ENCODE data around the gene MAP3K14.

Gene MAP3K14

DNA sequence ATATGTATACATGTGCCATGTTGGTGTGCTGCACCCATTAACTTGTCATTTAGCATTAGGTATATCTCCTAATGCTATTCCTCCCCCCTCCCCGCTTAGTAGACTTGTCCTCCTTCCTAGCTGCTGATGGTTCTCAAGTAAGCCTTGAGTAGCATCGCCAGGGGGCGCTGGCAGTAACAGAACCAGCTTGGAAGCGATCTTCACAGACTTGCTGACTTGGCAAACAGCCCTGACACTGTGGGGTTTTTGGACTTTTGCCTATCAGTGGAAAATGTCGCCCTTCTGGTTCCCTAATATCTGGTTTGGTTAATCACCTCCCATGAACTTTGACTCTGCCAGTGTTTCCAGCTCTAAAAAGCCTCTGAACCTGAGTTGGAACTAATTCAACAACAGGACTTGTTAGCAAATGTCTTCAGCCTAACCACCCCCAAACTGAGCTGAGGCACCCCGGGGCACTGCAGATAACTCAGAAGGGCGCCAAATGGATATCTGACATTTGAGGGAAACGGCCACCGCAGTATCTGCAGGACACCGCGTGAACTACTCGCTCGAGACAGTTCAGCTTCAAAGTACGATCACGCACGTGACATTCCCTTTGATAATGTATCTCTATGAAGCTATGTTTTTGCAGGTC is 39.5 kb downstream of the MAP3K14 start:
- DNase-seq = peak; percentile 61

DNA sequence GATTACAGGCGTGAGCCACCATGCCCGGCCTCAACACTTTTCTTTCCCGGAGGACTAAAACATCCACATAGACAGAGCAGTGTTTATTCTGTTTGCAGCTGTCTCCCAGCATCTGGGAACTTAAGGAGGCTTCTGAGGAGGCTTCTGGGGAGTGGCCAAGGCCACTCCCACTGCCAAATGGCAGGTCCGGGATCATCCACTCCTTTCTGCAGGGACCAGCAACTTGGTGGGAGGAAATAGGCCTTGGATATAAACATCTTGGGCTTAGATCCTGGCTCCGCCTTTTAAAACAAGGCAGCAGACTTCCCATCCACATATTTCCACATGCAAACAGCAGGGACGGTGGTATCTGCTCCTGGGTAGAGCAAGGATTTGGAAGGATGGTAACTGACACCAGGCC is 40.8 kb downstream of the MAP3K14 start:
- DNase-seq = peak; percentile 14

DNA sequence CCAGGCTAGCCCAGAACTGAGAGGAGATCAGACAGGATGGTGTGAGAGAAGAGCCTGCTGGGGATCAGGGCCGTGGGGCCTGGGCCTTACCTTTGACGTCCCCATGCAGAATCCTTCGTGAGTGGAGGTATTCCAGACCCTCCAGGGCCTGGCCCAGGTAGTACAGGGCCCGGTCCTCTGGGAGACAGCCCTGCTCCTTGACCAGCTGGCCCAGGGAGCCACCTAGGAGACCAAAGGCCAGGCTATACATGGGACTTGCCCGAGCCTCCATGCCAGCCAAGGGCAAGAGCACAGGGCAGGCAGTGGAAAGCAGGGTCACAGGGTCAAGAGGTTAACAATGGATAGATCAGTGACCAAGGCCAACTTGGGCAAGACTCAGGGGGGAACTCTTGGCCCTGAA is 42.8 kb downstream of the MAP3K14 start:
- DNase-seq = no peak

DNA sequence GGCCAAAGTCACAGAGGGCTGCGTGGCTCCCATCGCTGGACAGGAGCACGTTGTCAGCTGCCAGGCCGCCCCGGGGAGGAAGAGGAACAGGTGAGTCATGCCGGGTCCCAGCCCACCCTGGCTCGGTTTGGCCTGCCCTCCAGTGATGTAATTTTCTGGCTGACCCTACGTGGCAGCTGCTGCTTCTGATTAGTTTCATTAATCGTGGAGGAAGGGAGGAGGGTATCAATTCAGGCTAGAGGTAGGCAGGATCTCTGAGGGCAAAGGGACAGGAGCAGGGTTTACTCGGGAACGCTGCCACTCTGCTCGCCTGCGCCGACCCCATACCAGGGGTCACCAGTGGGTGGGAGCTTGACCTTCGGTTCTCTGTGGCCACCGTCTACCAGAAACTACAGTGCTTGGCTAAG is 43.3 kb downstream of the MAP3K14 start:
- no peak for DNase-seq

DNA sequence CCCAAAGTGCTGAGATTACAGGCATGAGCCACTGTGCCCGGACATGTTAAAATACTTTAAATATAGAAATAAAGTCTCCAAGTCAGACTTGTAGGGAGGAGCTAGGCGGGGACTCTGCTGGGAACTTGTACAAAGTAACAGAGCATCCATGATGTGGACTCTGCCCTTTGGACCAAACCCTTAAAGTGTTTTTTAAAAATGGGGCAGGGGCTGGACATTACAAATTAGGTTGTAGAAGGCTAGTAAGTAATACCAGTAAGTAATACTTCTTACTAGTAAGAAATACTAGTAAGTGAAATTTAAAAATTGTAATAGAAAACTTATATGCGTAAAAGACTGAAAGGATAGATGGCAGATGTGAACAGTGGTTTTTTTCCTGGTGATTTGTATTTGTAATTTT is 45.2 kb downstream of the MAP3K14 start:
- no peak for DNase-seq

DNA sequence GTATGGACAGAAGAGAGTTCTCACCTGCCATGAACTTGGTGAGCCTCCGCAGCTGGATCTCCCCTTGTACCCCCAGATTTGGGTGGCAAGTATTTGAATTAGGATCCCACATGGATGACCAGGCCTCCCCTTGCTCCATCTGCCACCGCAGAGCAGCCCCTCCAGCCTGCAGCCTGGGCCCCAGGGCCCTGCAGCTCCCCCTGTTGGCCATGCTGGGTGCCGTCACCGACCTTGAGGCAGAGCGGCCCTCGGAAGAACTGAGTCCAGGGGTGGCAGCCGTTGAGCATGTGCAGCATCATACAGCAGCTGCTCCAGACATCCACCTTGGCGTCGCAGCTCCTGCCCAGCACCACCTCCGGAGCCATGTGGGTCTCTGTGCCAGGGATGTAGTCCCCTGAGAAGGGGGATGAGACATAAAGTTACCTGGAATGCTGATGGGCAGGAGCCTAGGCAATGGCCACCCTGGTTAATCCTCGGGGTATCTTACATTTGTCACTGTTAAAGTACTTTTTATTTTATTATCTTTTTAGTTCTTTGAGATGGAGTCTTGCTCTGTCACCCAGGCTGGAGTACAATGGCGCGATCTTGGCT is 45.9 kb downstream of the MAP3K14 start:
- no peak for DNase-seq

DNA sequence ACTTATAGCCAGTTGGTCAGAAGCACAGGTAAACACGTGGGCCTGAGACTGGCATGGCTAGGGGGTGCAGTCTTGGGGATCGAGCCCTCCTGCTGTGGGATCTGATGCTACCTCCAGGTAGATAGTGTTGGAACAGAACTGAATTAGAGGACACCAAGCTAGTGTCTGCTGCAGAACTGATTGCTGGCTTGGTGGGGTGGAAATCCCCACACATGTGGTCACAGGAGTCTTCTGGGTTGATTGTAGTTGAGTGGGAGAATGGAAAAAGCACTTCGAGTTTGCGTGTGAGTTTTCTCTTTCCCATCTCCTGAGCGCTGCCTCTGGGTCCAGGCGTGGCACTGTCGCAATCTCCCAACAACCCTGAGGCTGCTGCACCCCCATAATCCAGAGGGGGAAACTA is 46.9 kb downstream of the MAP3K14 start:
- DNase-seq = no peak

DNA sequence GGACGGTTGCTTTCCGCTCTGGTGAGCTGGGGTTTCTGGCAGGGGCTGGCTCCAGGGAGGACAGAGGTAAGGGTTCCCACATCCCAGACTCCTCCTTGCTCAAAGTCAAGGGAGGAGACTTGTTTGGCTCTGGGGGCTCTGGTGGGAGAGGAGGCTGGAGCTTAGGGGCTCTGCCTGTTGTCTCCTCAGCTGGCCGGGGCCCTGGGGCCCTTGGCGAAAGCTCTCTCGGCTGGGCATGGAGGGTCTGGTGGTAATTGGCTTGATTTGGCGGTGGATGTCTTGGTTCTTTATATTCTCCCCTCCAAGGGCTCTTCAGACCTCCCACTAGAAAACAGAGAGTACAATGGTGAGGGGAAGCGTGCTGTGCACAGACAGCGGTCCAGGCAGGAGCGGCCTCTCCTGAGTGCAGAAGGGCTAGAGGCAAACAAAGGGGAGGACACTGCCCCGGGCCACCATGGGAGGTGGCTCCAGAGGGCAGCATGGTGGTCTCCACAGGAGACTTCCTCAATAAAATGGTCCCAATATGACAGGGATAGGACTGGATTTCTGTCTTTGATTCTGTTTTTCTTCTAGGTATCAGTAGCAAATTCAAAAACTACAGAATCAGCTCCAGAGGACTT is 49.3 kb downstream of the MAP3K14 start:
- no peak for DNase-seq

DNA sequence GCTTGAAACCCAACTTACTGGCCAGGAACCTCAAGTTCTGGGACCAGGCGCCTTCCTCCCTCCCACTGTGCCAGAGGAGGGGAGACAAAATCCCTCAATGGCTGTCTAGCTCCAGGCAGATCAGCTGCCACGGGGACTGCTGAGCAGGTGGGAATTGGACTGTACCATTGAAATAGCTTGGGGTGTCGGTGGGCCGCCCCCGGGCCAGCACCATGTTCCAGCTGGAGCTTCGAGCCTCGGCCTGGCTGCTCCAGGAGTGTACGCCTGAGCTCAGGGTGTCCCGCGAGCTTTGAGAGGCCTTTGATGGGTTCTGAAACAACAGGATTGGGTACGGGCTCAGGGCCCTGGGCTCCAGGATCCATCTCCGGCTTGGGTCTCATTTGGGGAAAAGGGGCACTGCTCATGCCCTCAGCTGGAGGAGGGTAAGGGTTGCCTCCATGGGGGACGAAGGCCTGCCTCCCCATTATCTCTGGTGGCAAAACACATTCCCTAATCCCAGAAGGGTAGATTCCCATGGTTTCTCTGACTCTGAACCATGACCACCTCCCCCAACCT is 50.4 kb downstream of the MAP3K14 start:
- no peak for DNase-seq

DNA sequence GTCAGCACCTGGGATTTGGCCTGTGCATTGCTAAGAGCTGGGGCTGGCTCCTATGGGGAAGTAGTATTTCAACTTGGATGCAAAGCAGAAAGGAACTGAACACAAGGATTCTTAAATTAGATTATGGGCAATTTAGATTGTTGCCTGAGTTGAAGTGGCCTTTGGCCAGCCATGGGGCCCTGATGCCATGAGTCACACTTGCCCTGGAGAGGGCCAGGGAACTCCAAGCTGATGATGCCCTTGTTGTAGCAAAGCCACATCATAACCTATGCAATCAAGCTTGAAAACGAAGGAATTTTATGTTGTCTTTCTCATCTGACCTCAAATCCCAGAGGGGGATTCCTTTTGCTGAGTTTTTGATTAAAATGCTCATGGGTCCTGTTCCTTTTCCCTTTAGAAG is 51.0 kb downstream of the MAP3K14 start:
- DNase-seq = no peak

DNA sequence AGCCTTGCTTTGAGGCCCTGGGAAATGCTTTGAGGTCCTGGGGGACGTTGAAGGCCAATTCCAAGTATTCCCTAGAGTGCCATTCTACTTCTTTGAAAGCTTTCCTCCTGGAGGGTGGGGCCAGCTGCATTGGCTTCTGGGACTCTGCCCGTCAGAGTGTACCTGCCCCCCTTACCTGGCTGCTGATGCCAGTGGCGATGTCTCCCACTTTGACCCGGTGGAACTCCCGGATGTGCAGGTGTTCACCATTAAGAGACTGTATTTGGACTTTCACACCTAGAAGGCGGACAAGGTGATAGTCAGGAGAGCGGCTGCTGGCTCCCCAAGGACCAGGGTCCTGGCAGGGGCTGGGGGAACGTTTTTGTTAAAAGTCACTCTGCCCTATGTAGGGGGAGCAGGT is 51.8 kb downstream of the MAP3K14 start:
- no peak for DNase-seq

DNA sequence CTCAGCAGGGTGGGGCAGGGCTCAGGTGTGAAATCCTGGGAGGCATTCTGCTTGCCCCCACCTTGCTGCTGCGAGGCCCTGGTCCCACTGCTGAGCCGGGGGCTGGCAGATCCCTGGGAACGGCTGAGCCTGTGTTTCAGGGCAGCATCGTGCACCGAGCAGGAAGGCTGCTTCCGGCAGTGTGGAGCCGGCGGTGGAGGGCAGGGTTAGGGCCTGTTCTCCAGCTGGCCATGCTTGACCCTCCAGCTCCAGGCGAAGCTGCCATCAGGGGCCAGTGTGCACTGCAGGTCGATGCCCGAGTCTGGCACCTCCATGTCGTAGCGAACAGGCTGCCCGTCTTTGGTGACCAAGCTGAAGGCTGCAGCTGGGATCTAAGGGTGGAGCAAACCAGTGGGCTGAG is 52.4 kb downstream of the MAP3K14 start:
- DNase-seq = no peak

DNA sequence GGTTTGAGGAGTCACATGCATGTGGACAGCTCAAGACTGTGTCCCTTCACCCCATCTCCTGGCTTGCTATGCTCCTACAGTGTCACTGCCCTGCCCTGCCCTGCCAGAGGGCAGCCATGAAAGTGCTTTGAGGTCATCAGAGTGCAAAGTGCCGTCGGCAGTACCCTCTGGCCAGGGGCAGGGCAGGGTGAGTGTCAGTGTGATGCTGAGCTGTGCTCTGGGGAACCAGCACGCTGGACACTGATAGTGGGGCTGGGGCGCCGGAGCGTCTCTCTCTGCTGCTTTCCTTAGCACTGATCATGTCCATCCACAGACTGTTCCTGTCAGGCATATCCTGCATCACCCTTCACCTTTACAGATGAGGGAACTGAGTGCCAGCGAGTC is 53.4 kb downstream of the MAP3K14 start:
- DNase-seq = no peak

DNA sequence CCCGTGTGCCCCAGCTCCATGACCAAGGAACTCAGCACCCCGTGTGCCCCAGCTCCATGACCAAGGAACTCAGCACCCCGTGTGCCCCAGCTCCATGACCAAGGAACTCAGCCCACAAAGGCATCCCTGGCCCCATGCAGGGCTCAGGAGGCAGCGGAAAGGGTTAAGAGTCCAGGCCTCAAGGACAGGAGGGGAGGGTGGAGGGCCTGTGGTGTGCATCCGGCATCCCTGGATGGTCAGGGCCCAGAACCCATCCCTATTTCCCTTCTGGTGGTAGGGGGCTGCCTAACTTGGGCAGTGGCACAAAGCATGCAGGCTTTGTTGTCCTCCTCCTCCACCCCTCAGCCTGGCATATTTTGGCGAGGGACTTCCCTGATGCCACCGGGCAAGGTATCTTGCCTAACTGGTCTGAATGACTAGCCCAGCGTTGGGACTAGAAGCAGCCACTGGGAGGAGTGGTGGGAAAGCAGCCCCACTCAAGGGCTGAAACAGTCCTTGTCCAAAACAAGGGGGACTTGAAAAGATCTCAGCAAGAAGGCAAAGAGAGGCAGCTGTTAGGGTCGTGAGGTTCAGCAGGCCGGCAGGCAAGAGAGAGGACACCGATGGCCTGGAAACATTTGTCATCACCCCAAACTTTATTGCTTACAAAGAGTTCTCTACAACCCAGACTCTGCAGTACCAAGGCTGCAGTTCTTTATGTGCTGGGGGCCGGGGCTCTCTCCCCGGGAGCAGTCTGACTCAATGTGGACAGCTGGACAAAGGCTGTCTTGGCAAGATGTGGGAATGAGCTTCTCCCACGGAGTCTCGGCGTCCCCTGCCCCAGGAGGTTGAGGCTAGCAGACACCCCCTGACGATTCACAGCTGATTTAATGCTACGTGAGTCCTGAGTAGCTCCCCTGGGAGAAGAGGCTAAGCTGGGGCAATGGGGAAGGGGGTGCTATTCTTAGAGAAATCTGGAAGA is 54.0 kb downstream of the MAP3K14 start:
- DNase-seq = no peak

DNA sequence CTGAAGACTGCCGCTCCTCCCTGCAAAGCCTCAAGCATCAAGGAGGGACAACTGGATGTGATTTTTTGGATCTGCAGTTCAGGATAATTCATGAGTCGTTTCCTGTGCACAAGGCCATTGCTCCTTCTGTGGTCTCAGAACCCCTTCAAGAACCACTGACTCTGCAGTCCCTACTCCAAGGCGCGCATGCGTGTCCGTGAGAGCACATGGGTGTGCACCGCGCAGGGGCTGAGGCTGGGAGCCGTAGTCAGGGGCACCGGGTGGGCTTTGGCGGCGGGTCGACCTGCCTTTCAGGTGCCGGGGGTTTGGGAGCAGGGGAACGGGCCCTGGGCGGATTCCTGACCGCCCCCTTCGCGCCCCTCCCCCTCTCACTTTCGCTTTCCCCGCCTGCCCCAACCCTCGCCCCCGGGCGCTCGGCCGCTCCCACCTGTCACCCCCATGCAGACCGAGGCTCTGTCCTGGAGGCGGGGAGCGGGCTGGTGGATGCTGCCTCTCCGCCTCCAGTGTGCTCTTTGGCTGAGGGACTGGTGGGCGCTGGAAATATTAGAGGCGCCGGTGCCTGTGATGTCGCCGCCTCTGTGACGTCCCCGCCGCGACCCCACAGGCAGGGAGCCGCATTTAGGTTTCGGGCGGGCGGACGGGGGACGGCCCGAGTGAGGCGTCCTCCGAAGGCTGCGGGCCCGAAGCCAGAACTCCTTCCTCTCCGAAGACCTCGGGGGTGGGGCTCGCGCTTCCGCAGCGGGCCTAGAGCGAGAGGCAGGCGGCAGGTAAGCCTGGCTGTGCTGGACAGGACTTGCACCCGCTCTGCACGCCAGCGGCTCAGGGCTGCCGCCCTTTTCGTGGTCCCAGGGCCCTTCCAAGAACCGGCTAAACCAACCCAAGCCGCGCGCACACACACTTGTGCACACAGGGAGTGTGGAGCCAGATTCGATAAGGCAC is 55.0 kb downstream of the MAP3K14 start, which contains the start of gene SPATA32:
TSS of gene SPATA32 (minus strand) at position 518 of the 939 bp plus-strand sequence. CDS start at position 440, 78 bp downstream.
- DNase-seq = no peak

DNA sequence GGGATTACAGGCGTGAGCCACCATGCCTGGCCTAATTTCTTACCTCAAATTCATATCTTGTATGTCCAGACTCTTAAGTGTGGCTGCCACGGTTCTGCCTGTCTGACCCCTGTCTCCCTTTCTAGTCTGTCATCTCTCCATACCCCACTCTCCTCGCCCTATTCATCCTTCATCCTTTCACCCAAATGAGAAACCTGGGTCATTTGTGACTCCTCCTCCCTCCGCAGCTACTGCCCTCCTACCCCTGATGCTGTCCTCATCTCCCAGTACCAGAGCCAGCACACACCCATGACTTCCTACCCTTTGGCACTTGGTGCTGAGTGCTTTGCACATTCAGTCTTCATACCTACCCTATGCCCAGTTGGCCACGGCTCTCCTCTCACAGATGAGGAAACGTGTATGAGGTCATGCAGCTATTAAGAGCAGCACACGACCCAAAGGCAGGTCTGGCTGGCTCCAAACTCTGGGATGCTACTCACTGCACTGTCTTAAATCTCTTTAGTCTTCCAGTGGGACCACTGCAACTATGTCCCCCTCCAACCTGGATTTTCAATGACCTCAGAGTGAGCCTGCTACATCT is 56.5 kb downstream of the MAP3K14 start:
- DNase-seq = no peak

DNA sequence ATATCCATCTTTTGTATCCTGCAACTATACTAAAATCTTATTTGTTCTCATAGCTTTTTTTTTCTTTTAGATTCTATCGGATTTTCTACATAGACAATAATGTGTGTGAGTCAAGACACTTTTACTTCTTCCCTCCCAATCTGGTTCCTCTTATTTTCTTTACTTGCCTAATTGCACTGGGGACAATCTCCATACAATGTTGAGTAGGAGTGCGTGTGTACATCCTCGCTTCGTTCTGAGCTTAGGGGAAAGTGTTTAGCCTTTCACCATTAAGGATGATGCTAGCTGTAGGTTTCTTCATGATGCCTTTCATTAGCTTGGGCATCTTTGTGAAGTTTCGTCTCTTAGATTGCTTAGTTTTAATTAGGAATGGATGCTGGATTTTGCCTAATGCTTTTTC is 57.8 kb downstream of the MAP3K14 start:
- no peak for DNase-seq

DNA sequence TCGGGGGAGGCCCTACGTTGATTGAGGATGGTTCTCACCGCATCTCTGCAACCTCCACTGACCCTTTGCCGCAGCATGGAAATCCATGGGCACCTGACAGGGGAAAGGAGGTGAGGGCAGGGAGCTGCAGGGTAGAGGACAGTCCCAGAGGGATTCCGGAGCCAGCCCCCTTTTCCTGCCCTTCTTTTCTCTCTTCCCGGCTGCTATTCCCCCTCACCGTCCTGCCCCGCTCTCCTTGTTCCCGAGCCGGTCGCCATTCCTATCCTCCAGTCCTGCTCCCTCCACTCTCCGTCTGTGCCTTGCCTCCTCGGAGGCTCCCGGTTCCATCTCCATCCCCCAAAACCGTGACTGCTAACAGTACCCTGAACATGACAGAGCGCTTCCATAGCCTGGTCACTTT is 59.7 kb downstream of the MAP3K14 start:
- no peak for DNase-seq

DNA sequence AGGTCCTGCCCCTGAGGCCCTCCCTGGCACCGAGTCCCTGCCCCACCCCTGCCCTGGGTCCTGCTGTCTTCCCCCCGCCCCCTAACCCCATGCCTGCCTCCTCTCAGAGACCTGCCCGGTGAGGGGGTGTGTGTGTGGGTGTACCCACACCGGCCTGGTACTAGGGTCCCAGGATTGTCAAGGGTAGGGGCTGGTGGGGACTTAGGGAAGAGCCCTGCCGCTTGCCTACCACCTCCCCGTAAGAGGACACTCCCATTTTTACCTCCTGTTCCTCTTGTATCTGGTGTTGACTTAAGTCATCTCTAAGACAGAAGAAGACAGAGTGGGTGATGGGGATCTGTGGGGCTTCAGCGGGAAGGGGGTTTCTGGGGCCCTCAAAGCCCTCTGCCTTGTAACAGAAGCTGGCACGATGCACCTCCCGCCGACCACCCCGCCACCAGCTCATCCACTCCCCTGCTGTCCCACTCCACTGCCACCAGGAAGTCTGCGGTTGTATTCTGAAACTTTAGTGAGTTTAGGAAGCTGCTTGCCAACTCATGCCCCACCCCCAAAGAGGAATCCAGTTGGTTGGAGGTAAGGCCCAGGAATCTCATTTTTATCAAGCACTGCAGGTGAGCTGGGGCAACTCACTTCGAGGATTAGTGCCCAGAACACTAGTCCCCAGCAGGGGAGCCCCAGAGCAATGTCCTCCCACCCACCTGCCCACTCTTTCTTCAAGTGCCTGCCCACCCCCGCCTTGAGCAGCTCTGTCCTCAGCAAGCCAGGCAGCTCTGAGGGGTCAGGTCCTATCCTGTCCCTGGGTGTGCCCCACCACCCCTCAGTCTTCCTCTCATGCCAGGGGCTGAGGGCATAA is 60.5 kb downstream of the MAP3K14 start:
- no peak for DNase-seq

DNA sequence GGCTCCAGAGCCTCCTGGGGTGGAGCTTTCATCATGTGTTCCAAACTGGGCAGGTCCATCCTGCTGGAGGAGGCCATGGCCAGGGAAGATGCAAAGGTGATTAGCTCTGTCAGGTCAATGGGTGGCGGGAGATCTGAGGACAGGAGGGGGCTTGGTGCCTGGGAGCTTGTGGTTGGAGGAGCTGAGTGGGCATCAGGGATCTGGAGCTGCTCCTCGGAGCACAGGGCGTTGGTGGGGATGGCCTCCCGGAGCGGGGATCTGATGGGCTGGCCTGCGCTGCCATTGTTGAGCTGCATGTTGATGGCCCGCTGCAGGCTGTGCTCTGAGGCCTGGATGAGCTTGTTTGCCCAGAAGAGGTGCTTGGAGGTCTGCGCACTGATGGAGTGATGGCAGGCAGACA is 61.5 kb downstream of the MAP3K14 start:
- no peak for DNase-seq

DNA sequence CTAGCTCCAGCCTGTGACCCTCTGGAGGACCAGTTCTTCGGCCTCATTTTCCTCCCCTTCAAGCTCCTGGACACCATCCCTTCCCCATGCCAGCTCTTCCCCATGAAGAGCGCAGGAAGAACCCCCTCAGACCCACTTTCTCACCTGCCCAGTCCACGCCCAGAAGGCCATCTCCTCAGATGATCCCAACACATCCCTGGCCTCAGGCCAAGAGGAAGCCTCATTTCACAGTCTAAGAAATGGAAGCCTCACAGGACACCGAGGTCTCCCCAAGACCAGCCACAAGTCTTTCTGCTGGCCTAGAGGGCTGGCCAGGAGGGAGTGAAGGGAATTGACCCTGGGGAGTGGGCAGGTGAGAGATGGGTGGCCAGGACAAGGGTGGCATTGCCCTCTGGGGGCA is 62.9 kb downstream of the MAP3K14 start:
- no peak for DNase-seq

All from NCI-H524 treated with DMSO at 0.1 percent for 48 hours (cell line).